GM12878 (cell line): ENCODE results near the gene SQSTM1. TPM values are rescaled to one million over a fixed set of nuclear protein-coding genes. Genes with fewer than 3 reads are reported as not detected.

Experiments used
- ATAC-seq: fragments of 200-7000 bp; cut with Tn5 transposase; 3 replicates; pipeline ENCODE4 v1.9.1; 2020; ENCODE audit warnings: mild to moderate bottlenecking, moderate library complexity
- BruUV-seq: library from RNA; stranded (reverse); fragments of 400-500 nt; replicated peaks from 2 replicates; lab custom pipeline; 2021; lab: Mats Ljungman, UMichigan
- CTCF ChIA-PET: fragments of 300-600 bp; sonication (Branson Sonifier 250); formaldehyde crosslinking; extraction: SDS; loops from one replicate; lab custom pipeline; 2021; ENCODE audit warnings: inconsistent platforms; lab: Yijun Ruan, JAX
- POLR2A ChIA-PET: fragments of 350-600 bp; formaldehyde crosslinking; extraction: SDS; loops from one replicate; lab custom pipeline; 2021; ENCODE audit warnings: inconsistent platforms; lab: Charles Lee
- RAD21 ChIA-PET: fragments of 300-600 bp; sonication (Branson Sonifier 250); formaldehyde crosslinking; loops from one replicate; lab custom pipeline; 2023; ENCODE audit warnings: antibody characterized with exemption; ENCODE audit not compliant: unreplicated experiment; lab: Charles Lee
- SMC1A ChIA-PET: fragments of 300-600 bp; sonication (Branson Sonifier 250); formaldehyde crosslinking; loops from one replicate; lab custom pipeline; 2023; ENCODE audit not compliant: unreplicated experiment, uncharacterized antibody; lab: Charles Lee
- DNase-seq: peaks from one replicate; pipeline ENCODE4 v3.0.0-alpha.2; 2011; ENCODE audit warnings: low read depth, low spot score
- FAIRE-seq: peaks from 3 replicates; lab custom pipeline; 2011; peaks lifted over from hg19 to GRCh38; lab: Jason Lieb, UNC
- H2AFZ ChIP-seq: 2 replicates; pipeline ENCODE4 v1.6.0; 2011; ENCODE audit warnings: low read depth, low read length, control low read depth; ENCODE audit not compliant: control insufficient read depth
- H3K27ac ChIP-seq: 2 replicates; pipeline ENCODE4 v1.5.1; 2011; ENCODE audit warnings: control low read depth; ENCODE audit not compliant: control insufficient read depth, insufficient read depth
- H3K27me3 ChIP-seq, 2 experiments: replicated peaks in 1 of 2; 2 replicates each; pipeline versions ENCODE4 v1.6.0 to v1.6.1; 2011; ENCODE audit warnings: low read length in 1 of 2; ENCODE audit not compliant: control insufficient read depth in 2 of 2, insufficient read depth in 2 of 2
- H3K36me3 ChIP-seq, 2 experiments: 2 replicates each; pipeline ENCODE4 v1.5.1; 2011; ENCODE audit warnings: low read length in 1 of 2; ENCODE audit not compliant: control insufficient read depth in 2 of 2, insufficient read depth in 2 of 2
- H3K4me1 ChIP-seq: 2 replicates; pipeline ENCODE4 v1.6.1; 2011; ENCODE audit warnings: mild to moderate bottlenecking, low read length, moderate library complexity, mixed read lengths; ENCODE audit not compliant: control insufficient read depth, insufficient read depth
- H3K4me2 ChIP-seq: 2 replicates; pipeline ENCODE4 v1.6.0; 2011; ENCODE audit warnings: control low read depth; ENCODE audit not compliant: control insufficient read depth, insufficient read depth
- H3K4me3 ChIP-seq: fragments of 200-600 bp; sonication (generic); 2 replicates; pipeline ENCODE4 v1.5.1; 2016
- H3K79me2 ChIP-seq: 2 replicates; pipeline ENCODE4 v1.6.0; 2011; ENCODE audit warnings: low read length; ENCODE audit not compliant: control insufficient read depth, insufficient read depth
- H3K9ac ChIP-seq: 2 replicates; pipeline ENCODE4 v1.8.0; 2011; ENCODE audit warnings: low read length, control low read depth, mixed read lengths; ENCODE audit not compliant: control insufficient read depth, insufficient read depth
- H3K9me3 ChIP-seq: replicated peaks from 3 replicates; pipeline ENCODE4 v1.5.1; 2011; ENCODE audit warnings: mild to moderate bottlenecking, low read length; ENCODE audit not compliant: control insufficient read depth, insufficient read depth
- H4K20me1 ChIP-seq: 2 replicates; pipeline ENCODE4 v1.6.0; 2011; ENCODE audit not compliant: control insufficient read depth, insufficient read depth
- LARP7 ChIP-seq: fragments of 450-650 bp; IDR thresholded peaks from 2 replicates; pipeline ENCODE4 v1.6.1; 2017; ENCODE audit warnings: mild to moderate bottlenecking
- NFXL1 ChIP-seq: fragments of 450-650 bp; IDR thresholded peaks from 2 replicates; pipeline ENCODE4 v1.6.1; 2017; ENCODE audit warnings: antibody characterized with exemption, mild to moderate bottlenecking, borderline replicate concordance
- POU2F2 ChIP-seq: IDR thresholded peaks from 3 replicates; pipeline ENCODE4 v1.6.1; 2011; ENCODE audit warnings: low read depth, mild to moderate bottlenecking, low read length, borderline replicate concordance
- RAD21 ChIP-seq: IDR thresholded peaks from 2 replicates; pipeline ENCODE4 v1.6.1; 2011; ENCODE audit warnings: mild to moderate bottlenecking, low read depth, low read length, moderate library complexity; ENCODE audit not compliant: insufficient read depth
- TCF12 ChIP-seq: IDR thresholded peaks from 2 replicates; pipeline ENCODE4 v1.6.1; 2011; ENCODE audit warnings: low read depth, mild to moderate bottlenecking, low read length
- USF2 ChIP-seq: IDR thresholded peaks from 2 replicates; pipeline ENCODE4 v1.6.1; 2011; ENCODE audit warnings: low read depth, low read length, improper control_type of control experiment, borderline replicate concordance
- YY1 ChIP-seq: IDR thresholded peaks from 2 replicates; pipeline ENCODE4 v1.6.1; 2011; ENCODE audit warnings: low read depth, mild to moderate bottlenecking, low read length
- WGBS: methylation state at CpG from one replicate; pipeline ENCODE4 v1.1.6; 2016; ENCODE audit warnings: low lambda C conversion rate; ENCODE audit not compliant: insufficient replicate concordance, insufficient coverage; ENCODE audit errors: missing lambda C conversion rate; 5-methylcytosine and 5-hydroxymethylcytosine counted together
- in situ Hi-C: fragments of 300-500 bp; cut with MboI; formaldehyde crosslinking; loops from 9 replicates; pipeline ENCODE4 v1.14.3; 2018; ENCODE audit warnings: mixed read lengths
- intact Hi-C: fragments of 100-400 bp; cut with micrococcal nuclease; formaldehyde crosslinking; loops from one replicate; pipeline ENCODE4 v1.14.2; 2022; ENCODE audit not compliant: unreplicated experiment
- polyA plus RNA-seq, 11 experiments: library from polyadenylated mRNA; depleted of rRNA in 4 of 11; unstranded in 6 of 11; stranded (reverse) in 5 of 11; fragments of >200 nt; fragmentation: Nextera tagmentation in 4 of 11; fragmentation: Illumina TruSeq in 1 of 11; extraction: Ambion mirVana in 4 of 11; extraction: Trizol in 1 of 11; gene quantifications; 1 replicate in 1 of 11; 2 replicates in 10 of 11; pipeline versions ENCODE4 v1.2.1 to v1.2.3, GENCODE V29; 2011 to 2016; ENCODE audit warnings: inconsistent platforms in 2 of 11, missing spikeins in 2 of 11, low read depth in 1 of 11
- total RNA-seq, 4 experiments: library from RNA; depleted of rRNA in 3 of 4; stranded (reverse); fragments of >200 nt in 3 of 4; fragmentation: Illumina TruSeq in 1 of 4; extraction: Trizol in 1 of 4; gene quantifications; 2 replicates each; pipeline versions ENCODE4 v1.2.1 to v1.2.3, GENCODE V29; 2013 to 2021
- TF ChIP-seq, protein P1 (sequence below): IDR thresholded peaks from 2 replicates; pipeline ENCODE4 v1.6.1; 2012; ENCODE audit warnings: low read depth, low read length, improper control_type of control experiment
- TF ChIP-seq, protein P2 (sequence below): IDR thresholded peaks from 2 replicates; pipeline ENCODE4 v1.6.1; 2012; ENCODE audit warnings: low read depth, low read length, improper control_type of control experiment
- TF ChIP-seq, protein P3 (sequence below): IDR thresholded peaks from 2 replicates; pipeline ENCODE4 v1.6.1; 2012; ENCODE audit warnings: mild to moderate bottlenecking, low read depth, low read length
- TF ChIP-seq, protein P4 (sequence below), 3 experiments: IDR thresholded peaks in 2 of 3; conservative IDR thresholded peaks in 1 of 3; 2 replicates each; pipeline ENCODE4 v1.5.1; 2011; ENCODE audit warnings: low read depth in 3 of 3, low read length in 3 of 3, mild to moderate bottlenecking in 3 of 3, control low read depth in 2 of 3, moderate library complexity in 2 of 3, inconsistent platforms in 1 of 3, mixed read lengths in 1 of 3; ENCODE audit not compliant: control insufficient read depth in 2 of 3, insufficient read depth in 1 of 3; ENCODE audit errors: extremely low read depth in 1 of 3

SQSTM1 gene
- total and polyA plus RNA-seq, 10 of the 15 experiments (the other 5 are each of a cell fraction or from before 2014, with no cell fraction given), result 6.3 to 138 (median 62.1) TPM

DNA sequence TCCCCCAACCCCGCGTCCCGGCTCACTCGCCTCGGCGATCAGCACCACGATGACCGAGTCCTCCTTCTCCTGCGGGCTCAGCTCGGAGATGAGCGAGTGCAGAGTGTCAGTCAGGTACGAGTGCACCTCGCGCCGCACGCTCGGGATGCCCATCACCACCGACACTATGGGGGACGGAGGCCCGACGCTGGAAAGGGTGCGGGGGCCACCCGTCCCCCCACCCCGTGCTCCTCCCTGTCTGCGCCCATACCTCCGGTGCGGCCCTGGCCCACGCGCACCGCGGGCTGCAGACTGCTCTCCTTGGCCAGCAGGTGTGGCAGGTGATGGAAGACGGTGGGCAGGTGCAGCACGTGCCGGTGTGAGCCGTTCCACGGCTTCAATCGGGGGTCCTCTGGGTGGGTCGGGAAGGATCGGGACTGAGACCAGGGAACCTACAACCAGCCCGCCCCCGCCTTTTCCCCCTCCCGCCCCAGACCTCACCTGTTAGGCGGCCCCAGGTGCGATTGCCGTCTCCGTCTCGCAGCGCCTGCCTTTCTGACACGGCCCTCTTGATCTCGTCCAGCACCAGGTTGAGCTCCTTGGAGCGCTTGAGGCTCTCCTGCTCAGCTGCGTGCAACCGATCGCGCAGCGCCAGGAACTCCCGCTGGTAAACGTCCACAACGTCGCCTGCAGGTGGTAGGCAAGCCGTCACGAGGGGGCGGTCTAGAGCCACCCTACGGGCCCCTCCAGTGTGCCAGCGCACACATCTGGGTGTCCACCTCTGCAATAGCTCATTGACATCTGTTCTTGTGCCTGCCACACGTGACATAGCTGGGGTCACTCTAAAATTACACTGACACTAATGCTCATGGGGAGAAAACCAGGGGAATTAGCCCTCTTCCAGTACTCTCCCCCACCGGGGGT is 19.1 kb upstream of the SQSTM1 start:
- peaks cover 26% of the 10 kb centered on the region for H3K79me2 ChIP-seq
- ChIA-PET SMC1A (interaction anchor here (0.6 to 1.6 kb wide), 7 partner anchors 18 to 174 kb away, joined by 3 to 9 read pairs (median 5); partner anchors contain the start of genes MRNIP and SQSTM1), RAD21 (interaction anchor here (0.7 to 1.7 kb wide), 9 partner anchors 10 to 169 kb away, joined by 3 to 6 read pairs (median 3); no protein-coding TSS in a partner anchor), POLR2A (interaction anchor here (0.6 to 1.0 kb wide), 3 partner anchors 19 to 89 kb away, joined by 3 to 6 read pairs (median 4); partner anchors contain the start of gene SQSTM1), CTCF (interaction anchor here (0.5 to 3.2 kb wide), 29 partner anchors 10 to 375 kb away, joined by 3 to 19 read pairs (median 4); partner anchors contain the start of genes MRNIP and SQSTM1)
- peaks cover 16% of the 10 kb centered on the region for H3K4me1 ChIP-seq
- ATAC-seq (peak; percentile 65), DNase-seq (no peak), FAIRE-seq (no peak)
- BruUV-seq, result no TSS peak
- H3K4me3 ChIP-seq, result no peak overlapping the region
- H3K27me3 ChIP-seq, result no peaks in the 10 kb centered on the region
- no peak overlapping the region for H3K9ac ChIP-seq
- H3K27ac ChIP-seq, result no peak overlapping the region
- no peak overlapping the region for H2AFZ ChIP-seq
- in situ Hi-C loops (loop anchor here (5.0 to 25.0 kb wide), 2 partner anchors 111 to 1011 kb away; partner anchors contain the start of gene MGAT1), intact Hi-C loops (loop anchor here (1.0 to 2.0 kb wide), 2 partner anchors 174 to 289 kb away; no protein-coding TSS in a partner anchor)
- peaks cover 0 to 13% of the 10 kb centered on the region in 2 experiments; a peak in 2 of 4 replicates for H3K36me3 ChIP-seq
- no peaks in the 10 kb centered on the region for H3K9me3 ChIP-seq
- 61% methylated on average over 50 of the region's 67 CpGs for WGBS
- no peaks in the 10 kb centered on the region for H4K20me1 ChIP-seq
- peak overlapping the region; percentile 7; the same call in 1 of the 2 replicates for H3K4me2 ChIP-seq
- peak; percentile 17; the same call in 1 of the 3 replicates for TF ChIP-seq POU2F2
- TF ChIP-seq LARP7, result no peak
- TF ChIP-seq, protein P1, sequence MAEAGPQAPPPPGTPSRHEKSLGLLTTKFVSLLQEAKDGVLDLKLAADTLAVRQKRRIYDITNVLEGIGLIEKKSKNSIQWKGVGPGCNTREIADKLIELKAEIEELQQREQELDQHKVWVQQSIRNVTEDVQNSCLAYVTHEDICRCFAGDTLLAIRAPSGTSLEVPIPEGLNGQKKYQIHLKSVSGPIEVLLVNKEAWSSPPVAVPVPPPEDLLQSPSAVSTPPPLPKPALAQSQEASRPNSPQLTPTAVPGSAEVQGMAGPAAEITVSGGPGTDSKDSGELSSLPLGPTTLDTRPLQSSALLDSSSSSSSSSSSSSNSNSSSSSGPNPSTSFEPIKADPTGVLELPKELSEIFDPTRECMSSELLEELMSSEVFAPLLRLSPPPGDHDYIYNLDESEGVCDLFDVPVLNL, result no peak
- TF ChIP-seq, protein P2, sequence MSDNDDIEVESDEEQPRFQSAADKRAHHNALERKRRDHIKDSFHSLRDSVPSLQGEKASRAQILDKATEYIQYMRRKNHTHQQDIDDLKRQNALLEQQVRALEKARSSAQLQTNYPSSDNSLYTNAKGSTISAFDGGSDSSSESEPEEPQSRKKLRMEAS, result peak; percentile 17; the same call in 1 of the 2 replicates
- TF ChIP-seq RAD21, result peak; percentile 75
- peak; percentile 2; the same call in 1 of the 2 replicates for TF ChIP-seq USF2
- TF ChIP-seq TCF12, result peak; percentile 80
- TF ChIP-seq, protein P3, sequence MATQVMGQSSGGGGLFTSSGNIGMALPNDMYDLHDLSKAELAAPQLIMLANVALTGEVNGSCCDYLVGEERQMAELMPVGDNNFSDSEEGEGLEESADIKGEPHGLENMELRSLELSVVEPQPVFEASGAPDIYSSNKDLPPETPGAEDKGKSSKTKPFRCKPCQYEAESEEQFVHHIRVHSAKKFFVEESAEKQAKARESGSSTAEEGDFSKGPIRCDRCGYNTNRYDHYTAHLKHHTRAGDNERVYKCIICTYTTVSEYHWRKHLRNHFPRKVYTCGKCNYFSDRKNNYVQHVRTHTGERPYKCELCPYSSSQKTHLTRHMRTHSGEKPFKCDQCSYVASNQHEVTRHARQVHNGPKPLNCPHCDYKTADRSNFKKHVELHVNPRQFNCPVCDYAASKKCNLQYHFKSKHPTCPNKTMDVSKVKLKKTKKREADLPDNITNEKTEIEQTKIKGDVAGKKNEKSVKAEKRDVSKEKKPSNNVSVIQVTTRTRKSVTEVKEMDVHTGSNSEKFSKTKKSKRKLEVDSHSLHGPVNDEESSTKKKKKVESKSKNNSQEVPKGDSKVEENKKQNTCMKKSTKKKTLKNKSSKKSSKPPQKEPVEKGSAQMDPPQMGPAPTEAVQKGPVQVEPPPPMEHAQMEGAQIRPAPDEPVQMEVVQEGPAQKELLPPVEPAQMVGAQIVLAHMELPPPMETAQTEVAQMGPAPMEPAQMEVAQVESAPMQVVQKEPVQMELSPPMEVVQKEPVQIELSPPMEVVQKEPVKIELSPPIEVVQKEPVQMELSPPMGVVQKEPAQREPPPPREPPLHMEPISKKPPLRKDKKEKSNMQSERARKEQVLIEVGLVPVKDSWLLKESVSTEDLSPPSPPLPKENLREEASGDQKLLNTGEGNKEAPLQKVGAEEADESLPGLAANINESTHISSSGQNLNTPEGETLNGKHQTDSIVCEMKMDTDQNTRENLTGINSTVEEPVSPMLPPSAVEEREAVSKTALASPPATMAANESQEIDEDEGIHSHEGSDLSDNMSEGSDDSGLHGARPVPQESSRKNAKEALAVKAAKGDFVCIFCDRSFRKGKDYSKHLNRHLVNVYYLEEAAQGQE, result no peak
- TF ChIP-seq, protein P4, sequence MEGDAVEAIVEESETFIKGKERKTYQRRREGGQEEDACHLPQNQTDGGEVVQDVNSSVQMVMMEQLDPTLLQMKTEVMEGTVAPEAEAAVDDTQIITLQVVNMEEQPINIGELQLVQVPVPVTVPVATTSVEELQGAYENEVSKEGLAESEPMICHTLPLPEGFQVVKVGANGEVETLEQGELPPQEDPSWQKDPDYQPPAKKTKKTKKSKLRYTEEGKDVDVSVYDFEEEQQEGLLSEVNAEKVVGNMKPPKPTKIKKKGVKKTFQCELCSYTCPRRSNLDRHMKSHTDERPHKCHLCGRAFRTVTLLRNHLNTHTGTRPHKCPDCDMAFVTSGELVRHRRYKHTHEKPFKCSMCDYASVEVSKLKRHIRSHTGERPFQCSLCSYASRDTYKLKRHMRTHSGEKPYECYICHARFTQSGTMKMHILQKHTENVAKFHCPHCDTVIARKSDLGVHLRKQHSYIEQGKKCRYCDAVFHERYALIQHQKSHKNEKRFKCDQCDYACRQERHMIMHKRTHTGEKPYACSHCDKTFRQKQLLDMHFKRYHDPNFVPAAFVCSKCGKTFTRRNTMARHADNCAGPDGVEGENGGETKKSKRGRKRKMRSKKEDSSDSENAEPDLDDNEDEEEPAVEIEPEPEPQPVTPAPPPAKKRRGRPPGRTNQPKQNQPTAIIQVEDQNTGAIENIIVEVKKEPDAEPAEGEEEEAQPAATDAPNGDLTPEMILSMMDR (IDR thresholded peaks at IDR 0.05 in 2 of 3, conservative IDR thresholded peaks at IDR 0.05 in 1 of 3; ENCODE audit: control insufficient read depth in 2 of 3, extremely low read depth in 1 of 3, insufficient read depth in 1 of 3, low read depth in 3 of 3, low read length in 3 of 3), result peak; percentile 82 to 91 (median 87); a peak in 5 of 6 replicates
- peak; percentile 63; the same call in 1 of the 2 replicates for TF ChIP-seq YY1
- no peak for TF ChIP-seq NFXL1
